Loucy (cell line): Measurements from ENCODE around the gene TMEM63A.

Experiments used
- CTCF ChIP-seq: fragments of 200-600 bp; sonication (generic); conservative IDR thresholded peaks from 2 replicates; pipeline ENCODE4 v1.5.1; 2014; ENCODE audit warnings: mild to moderate bottlenecking, antibody characterized with exemption, low read length
- EZH2phosphoT487 ChIP-seq: fragments of 200-600 bp; IDR thresholded peaks from 2 replicates; pipeline ENCODE4 v1.6.1; 2018; ENCODE audit warnings: antibody characterized with exemption, mild to moderate bottlenecking, moderate library complexity, borderline replicate concordance

GRCh38 chr1:225906467-225906866, 24.3 kb upstream of the TMEM63A start:
- no peak for TF ChIP-seq CTCF
- TF ChIP-seq EZH2phosphoT487: no peak
